HCT116 (cell line): ENCODE measurements around the gene PCID2.

ENCODE experiments used
- CEBPB ChIP-seq: IDR thresholded peaks from 2 replicates; pipeline ENCODE4 v1.6.1; 2012; ENCODE audit warnings: low read depth
- CTCF ChIP-seq, 3 experiments: fragments of 200-600 bp in 1 of 3; sonication (generic) in 1 of 3; IDR thresholded peaks in 2 of 3; conservative IDR thresholded peaks in 1 of 3; 2 replicates each; pipeline ENCODE4 v1.5.1; 2012 to 2017; ENCODE audit warnings: low read depth in 2 of 3, low read length in 2 of 3, antibody characterized with exemption in 1 of 3, borderline replicate concordance in 1 of 3, control low read depth in 1 of 3, mild to moderate bottlenecking in 1 of 3, mixed read lengths in 1 of 3, mixed run types in 1 of 3, moderate library complexity in 1 of 3; ENCODE audit not compliant: insufficient read depth in 1 of 3
- EZH2 ChIP-seq: fragments of 200-600 bp; sonication (generic); IDR thresholded peaks from 2 replicates; pipeline ENCODE4 v1.6.1; 2017; ENCODE audit warnings: antibody characterized with exemption, mixed run types
- MAX ChIP-seq: IDR thresholded peaks from 2 replicates; pipeline ENCODE4 v1.6.1; 2012
- POLR2A ChIP-seq: IDR thresholded peaks from 2 replicates; pipeline ENCODE4 v1.7.0; 2011; ENCODE audit warnings: borderline replicate concordance; ENCODE audit not compliant: insufficient read depth, insufficient read length; ENCODE audit errors: extremely low read depth
- POLR2AphosphoS5 ChIP-seq: IDR thresholded peaks from 2 replicates; pipeline ENCODE4 v1.6.1; 2011; ENCODE audit warnings: mild to moderate bottlenecking, low read depth, low read length, moderate library complexity
- RAD21 ChIP-seq: IDR thresholded peaks from 2 replicates; pipeline ENCODE4 v1.6.1; 2012; ENCODE audit warnings: low read depth, mild to moderate bottlenecking
- SP1 ChIP-seq: IDR thresholded peaks from 2 replicates; pipeline ENCODE4 v1.6.1; 2012; ENCODE audit warnings: low read depth
- SRF ChIP-seq: IDR thresholded peaks from 2 replicates; pipeline ENCODE4 v1.6.1; 2012; ENCODE audit warnings: low read depth
- YY1 ChIP-seq: IDR thresholded peaks from 2 replicates; pipeline ENCODE4 v1.6.1; 2011; ENCODE audit warnings: low read length, low read depth, moderate library complexity, mild to moderate bottlenecking; ENCODE audit not compliant: insufficient replicate concordance; ENCODE audit errors: extremely low read depth
- ZBTB33 ChIP-seq: IDR thresholded peaks from 2 replicates; pipeline ENCODE4 v1.6.1; 2011; ENCODE audit warnings: mild to moderate bottlenecking, low read length, moderate library complexity; ENCODE audit not compliant: insufficient replicate concordance; ENCODE audit errors: extremely low read depth
- ZNF274 ChIP-seq: fragments of 200-500 bp; sonication (Bioruptor generic); IDR thresholded peaks from 2 replicates; pipeline ENCODE4 v1.6.1; 2014; ENCODE audit warnings: mild to moderate bottlenecking, low read depth, low read length, inconsistent platforms

GRCh38 chr13:113252516-113253095 lies 44.1 kb upstream of the PCID2 start:
- no peak for TF ChIP-seq ZBTB33
- no peak for TF ChIP-seq CTCF (IDR thresholded peaks at IDR 0.05 in 2 of 3, conservative IDR thresholded peaks at IDR 0.05 in 1 of 3; ENCODE audit: borderline replicate concordance in 1 of 3, insufficient read depth in 1 of 3, low read depth in 2 of 3, low read length in 2 of 3)
- no peak for TF ChIP-seq POLR2A
- no peak for TF ChIP-seq MAX
- no peak for TF ChIP-seq CEBPB
- TF ChIP-seq YY1, result no peak
- TF ChIP-seq SRF, result no peak
- TF ChIP-seq RAD21, result no peak
- TF ChIP-seq SP1, result no peak
- TF ChIP-seq EZH2, result no peak
- TF ChIP-seq ZNF274, result no peak
- no peak for TF ChIP-seq POLR2AphosphoS5
